Measurements from ENCODE around the gene TEX30.
"Not testable (repeated sequence)": the region's sequence is repeated elsewhere in the genome, so short reads cannot be mapped to it uniquely, and the experiment has no call there.

TEX30 gene

GRCh38 chr13:102773441-102774213 is at the start of gene TEX30:
Gene TEX30 (minus strand): TSS chr13:102773786. CDS start chr13:102770026, 3,760 bp downstream.
- peak; percentile 76 for DNase-seq (ENCODE audit: low spot score)

DNA sequence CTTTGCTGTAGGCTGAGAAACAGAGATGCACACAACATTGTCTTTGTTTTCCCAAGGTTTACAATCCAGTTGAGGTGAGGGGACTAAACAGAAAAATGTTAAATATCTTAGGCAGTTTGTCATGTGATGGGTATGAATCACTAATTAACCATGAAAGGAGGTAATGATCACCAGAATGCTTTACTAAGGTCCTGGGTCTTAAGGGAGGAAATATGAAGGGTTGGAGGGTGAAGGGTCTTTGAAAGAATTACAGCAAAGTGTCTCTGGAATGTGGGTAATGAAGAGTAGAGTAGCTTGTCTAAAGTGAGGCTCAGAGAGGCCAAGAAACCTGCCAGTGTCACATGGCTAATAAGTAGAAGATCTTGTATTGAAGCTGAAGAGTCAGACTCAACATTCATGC is 44.3 kb upstream of the TEX30 start:
- no peak for DNase-seq (ENCODE audit: low spot score)

GRCh38 chr13:102817241-102817640 is 43.7 kb upstream of the TEX30 start:
- DNase-seq (ENCODE audit: low spot score): no peak

DNA sequence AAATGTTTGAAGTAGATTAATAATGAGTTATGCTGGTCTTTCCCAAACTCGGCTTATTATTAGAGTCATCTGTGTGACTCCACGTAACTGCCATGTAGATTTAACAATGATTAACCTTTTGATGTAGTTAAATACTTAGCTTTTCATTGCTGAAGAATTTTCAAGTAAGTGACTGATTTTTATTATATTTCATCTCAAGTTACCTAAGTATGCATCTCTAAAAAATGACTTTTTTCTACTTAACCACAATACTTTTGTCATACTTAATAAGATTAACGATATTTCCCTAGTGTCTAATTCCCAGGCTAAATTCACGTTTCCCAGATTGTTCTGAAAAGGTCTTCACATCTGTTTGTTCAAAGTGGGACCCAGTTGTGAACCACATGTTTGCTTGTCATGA is 43.1 kb upstream of the TEX30 start:
- DNase-seq (ENCODE audit: low spot score): no peak

DNA sequence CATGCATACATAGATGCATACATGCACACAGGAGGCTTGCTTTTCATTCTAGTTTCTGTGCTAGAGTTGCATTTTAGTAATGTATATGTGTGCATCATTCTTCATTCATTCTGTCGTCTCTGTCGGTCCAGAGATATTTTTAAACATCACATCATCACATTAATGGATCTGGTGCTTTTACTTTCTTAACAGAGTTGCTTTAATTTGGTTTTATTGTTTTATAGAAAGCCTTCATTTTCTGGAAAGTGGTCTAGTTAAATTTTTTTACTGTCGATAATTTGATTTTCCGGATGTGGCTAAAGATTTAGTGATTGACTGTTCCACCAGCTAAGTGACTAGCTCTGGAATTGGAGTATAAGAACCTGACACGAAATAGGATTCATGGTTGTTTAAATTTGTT is 42.2 kb upstream of the TEX30 start:
- DNase-seq (ENCODE audit: low spot score): no peak

- no peak for DNase-seq (ENCODE audit: low spot score)
These were observed 41.2 kb upstream of the TEX30 start for GRCh38 chr13:102814793-102815192.

GRCh38 chr13:102814025-102814607 is 40.5 kb upstream of the TEX30 start:
- no peak for DNase-seq (ENCODE audit: low spot score)

DNA sequence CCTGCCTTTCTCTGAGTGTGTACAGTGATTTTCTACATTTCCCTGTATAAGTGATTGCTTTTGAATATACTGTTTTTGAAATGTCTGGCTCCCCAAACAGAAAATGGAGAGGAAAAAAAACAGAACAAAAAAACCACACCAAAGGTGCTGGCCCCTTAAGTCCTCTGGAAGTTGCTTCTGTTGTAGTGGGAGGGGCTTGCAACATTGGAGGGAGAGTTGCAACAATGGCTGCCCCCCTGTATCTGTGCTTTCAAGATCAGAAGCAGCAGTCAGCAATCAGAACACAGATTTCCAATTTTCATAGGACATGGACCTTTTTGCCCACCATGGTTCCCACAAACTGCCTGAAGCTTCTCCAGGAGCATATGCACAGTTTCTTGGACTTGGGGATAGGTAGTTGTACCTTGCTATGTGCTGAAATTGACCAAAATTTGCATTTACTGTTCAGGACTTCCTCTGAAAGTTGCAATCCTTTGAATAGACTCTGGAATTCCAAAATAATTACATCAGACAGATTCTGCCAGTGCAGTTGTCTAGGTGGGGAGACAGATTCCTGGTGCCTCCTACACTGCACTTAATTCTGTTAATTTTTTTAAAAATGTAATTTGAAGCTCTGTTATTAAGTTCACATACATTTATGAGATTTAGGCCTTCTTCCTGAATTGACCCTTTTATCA is 39.2 kb upstream of the TEX30 start:
- DNase-seq (ENCODE audit: low spot score): no peak

GRCh38 chr13:102807699-102808098 is 34.1 kb upstream of the TEX30 start:
- no peak for DNase-seq (ENCODE audit: low spot score)

DNA sequence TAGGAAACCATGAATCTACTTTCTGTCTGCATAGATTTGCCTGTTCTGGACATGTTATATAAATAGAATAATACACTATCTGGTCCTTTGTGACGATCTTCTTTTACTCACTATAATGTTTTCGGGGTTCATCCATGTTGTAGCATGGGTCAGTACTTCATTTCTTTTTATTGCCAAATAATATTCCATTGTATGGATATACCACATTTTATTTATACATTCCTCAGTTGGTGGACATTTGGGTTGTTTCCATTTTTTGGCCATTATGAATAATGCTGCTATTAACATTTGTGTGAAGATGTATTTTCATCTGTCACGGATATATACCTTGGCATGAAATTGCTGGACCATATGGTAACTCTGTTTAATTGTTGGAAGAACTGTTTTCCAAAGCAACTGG is 32.1 kb upstream of the TEX30 start:
- no peak for DNase-seq (ENCODE audit: low spot score)

- DNase-seq (ENCODE audit: low spot score): peak; percentile 63
These were observed 26.8 kb upstream of the TEX30 start for GRCh38 chr13:102800145-102801041.

GRCh38 chr13:102799426-102800144 is 26.0 kb upstream of the TEX30 start:
- no peak for DNase-seq (ENCODE audit: low spot score)

DNA sequence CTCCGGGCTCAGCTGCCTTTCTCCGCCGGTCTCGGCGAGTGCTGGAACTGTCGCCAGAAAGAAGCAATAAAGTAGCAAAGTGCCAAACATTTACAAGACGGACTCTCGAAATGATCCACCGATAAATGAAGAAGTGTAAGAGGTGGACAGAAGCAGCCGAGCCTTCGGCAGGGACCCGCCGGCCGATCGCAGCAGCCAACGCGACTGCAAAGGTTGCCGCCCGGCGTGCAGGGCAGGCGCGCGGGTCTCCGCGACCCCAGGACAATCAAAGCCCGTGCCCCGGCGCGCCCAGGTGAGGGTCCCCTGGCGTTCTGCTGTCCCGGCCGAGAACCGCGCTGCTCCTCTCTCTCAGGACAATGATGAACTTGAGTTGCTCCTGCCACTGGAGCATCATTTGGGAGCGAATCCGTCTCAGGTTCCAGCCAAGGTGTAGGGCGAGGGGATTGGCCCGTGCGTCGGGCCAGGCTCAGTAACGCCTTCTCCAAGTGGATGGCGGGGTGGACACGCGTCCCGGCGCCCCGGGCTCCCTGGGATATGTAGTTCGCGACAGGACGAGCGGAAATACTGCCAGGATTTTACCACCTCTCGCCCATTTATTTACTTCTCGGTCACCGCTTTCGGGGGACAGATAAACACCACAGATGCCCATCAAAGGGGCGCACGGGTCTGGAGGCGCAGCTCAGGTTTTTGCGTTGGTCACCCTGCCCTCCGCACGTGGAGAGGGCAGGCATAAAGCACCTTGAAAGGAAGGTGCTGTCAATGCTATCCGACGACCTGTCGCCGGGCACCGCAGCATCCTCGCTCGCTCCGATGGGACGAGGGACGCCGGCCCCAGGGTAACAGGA is 25.2 kb upstream of the TEX30 start, which contains the start of the genes BIVM and POGLUT2:
Gene BIVM (plus strand): TSS at position 539 of the 845 bp plus-strand sequence. CDS start 8,149 bp downstream, outside the sequence.
Gene POGLUT2 (minus strand): TSS at position 396 of the 845 bp plus-strand sequence. CDS start 306 bp downstream, at position 90.
- DNase-seq (ENCODE audit: low spot score): no peak

- no peak for DNase-seq (ENCODE audit: low spot score)
These were observed 20.2 kb upstream of the TEX30 start for GRCh38 chr13:102793611-102794355.

DNA sequence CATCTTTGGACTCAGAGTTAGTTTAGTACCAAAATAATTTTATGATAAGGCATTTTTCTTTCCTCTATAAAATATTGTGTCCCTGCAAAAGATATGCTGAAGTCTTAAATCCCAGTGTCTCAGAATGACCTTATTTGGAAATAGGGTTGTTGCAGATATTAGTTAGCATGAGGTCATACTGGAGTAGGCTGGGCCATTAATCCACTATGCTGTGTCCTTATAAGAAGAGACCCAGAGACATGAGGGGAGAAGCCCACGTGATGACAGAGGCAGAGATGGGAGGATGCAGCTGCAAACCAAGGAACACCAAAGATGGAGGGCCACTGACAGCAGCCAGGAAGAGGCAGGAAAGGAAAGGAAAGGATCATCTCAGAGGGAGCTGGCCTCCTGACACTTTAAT is 18.8 kb upstream of the TEX30 start:
- no peak for DNase-seq (ENCODE audit: low spot score)

DNA sequence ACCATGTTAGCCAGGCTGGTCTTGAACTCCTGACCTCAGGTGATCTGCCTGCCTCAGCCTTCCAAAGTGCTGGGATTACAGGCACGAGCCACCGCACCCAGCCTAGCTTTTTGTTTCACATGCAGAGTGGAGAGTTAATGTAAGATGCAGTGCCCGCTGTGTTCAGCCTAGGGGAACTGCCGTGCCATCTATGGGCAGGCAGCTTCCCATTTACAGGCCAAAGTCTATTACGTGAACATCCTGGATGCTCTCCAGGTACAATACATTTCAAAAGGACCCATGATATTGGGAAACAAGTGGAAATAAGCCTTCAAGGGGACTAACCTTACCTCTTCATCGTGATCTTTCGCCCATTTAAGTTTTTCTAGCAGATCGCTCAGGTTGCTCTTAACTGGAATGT is 15.1 kb upstream of the TEX30 start:
- DNase-seq (ENCODE audit: low spot score): no peak

DNA sequence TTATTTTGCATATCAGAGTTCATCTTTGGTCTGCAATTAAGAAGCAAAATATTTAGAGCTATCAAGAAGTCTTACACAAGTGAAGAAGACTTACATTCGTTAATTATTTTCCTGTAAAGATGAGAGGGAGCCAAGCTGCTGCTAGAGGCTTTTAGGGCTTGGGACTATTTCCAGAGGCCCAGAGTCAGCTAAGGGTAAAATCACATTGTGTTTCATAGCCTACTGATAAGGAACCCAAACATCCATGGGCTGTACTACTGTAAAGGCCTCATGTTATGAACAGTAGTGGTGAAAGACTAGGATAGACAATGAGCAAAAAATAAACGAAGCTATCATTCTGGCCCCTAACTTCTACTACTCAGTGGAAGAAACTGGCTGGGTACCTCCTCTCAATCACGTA is 10.9 kb upstream of the TEX30 start:
- DNase-seq (ENCODE audit: low spot score): no peak

DNA sequence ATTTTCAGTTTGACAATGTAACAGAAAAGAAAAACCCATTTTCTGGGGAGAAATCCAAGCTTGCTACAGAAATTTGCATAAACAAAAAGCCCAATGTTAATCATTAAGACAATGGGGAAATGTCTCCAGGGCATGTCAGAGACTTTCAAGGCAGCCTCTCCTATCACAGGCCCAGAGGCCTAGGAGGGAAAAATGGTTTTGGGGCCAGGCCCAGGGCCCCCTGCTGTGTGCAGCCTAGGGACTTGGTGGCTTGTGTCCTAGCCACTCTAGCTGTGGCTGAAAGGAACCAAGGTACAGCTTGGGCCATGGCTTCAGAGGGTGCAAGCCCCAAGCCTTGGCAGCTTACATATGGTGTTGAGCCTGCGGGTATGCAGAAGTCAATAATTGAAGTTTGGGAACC is 8.0 kb upstream of the TEX30 start:
- DNase-seq (ENCODE audit: low spot score): no peak

GRCh38 chr13:102780656-102781055 is 7.1 kb upstream of the TEX30 start:
- DNase-seq (ENCODE audit: low spot score): not testable (repeated sequence)
